Activated naive CD4-positive, alpha-beta T cell treated with anti-CD3 and anti-CD28 coated beads, Interleukin-2, amount 50 U/mL, for 72 hours (primary cell): Measurements from ENCODE around the gene RFPL3. TPM values are rescaled to one million over a fixed set of nuclear protein-coding genes. Genes with fewer than 3 reads are reported as not detected.
"Not testable (repeated sequence)": the region's sequence is repeated elsewhere in the genome, so short reads cannot be mapped to it uniquely, and the experiment has no call there.

Experiments used
- ATAC-seq, 2 donors: fragments of 150-1000 bp; cut with Tn5 transposase; 2 replicates each; pipeline ENCODE4 v1.10.0; 2021; ENCODE audit warnings: mild to moderate bottlenecking in 2 of 2, moderate library complexity in 2 of 2
- DNase-seq, 2 donors: peaks; one replicate each; pipeline ENCODE4 v3.0.0; 2021 to 2022; ENCODE audit warnings: low spot score in 2 of 2
- H3K27ac Mint-ChIP-seq, 2 donors: one replicate each; pipeline ENCODE4 v1.8.0; 2022; ENCODE audit warnings: mild to moderate bottlenecking in 2 of 2, mixed read lengths in 2 of 2
- H3K36me3 Mint-ChIP-seq, 2 donors: one replicate each; pipeline ENCODE4 v1.8.0; 2022; ENCODE audit warnings: mixed read lengths in 2 of 2
- H3K9me3 Mint-ChIP-seq, 2 donors: one replicate each; pipeline ENCODE4 v1.8.0; 2022; ENCODE audit warnings: mixed read lengths in 2 of 2
- total RNA-seq, 2 donors: library from RNA; stranded (reverse); gene quantifications; one replicate each; pipeline ENCODE4 v1.2.3, GENCODE V29; 2022

The RFPL3 gene
- total RNA-seq, 2 donors from 2014 or later: not detected

- no peak for DNase-seq
- H3K36me3 Mint-ChIP-seq: no peaks in the 10 kb centered on the region
- H3K9me3 Mint-ChIP-seq: no peaks in the 10 kb centered on the region
- no peak for ATAC-seq
- H3K27ac Mint-ChIP-seq: no peak overlapping the region
Observed at GRCh38 chr22:32339190-32340012, 18.3 kb upstream of the RFPL3 start.

GRCh38 chr22:32340411-32340810 lies 17.3 kb upstream of the RFPL3 start:
- Mint-ChIP-seq H3K27ac (no peak overlapping the region), H3K9me3 (no peaks in the 10 kb centered on the region), H3K36me3 (no peaks in the 10 kb centered on the region)
- DNase-seq (no peak), ATAC-seq (no peak)

- no peaks in the 10 kb centered on the region for H3K9me3 Mint-ChIP-seq
- no peak for ATAC-seq
- no peaks in the 10 kb centered on the region for H3K36me3 Mint-ChIP-seq
- DNase-seq: no peak
- H3K27ac Mint-ChIP-seq: no peak overlapping the region
Observed at GRCh38 chr22:32341122-32341740, 16.4 kb upstream of the RFPL3 start.

- DNase-seq (no peak), ATAC-seq (peak; percentile 32 to 40)
- H3K36me3 Mint-ChIP-seq: no peaks in the 10 kb centered on the region
Observed at GRCh38 chr22:32342977-32343376, 14.7 kb upstream of the RFPL3 start.

GRCh38 chr22:32343941-32344340 lies 13.7 kb upstream of the RFPL3 start:
- ATAC-seq (peak; percentile 45 to 58), DNase-seq (no peak)
- no peaks in the 10 kb centered on the region for H3K36me3 Mint-ChIP-seq
- H3K9me3 Mint-ChIP-seq: no peaks in the 10 kb centered on the region
- H3K27ac Mint-ChIP-seq: no peak overlapping the region

More at GRCh38 chr22:32342977-32343376, 14.7 kb upstream of the RFPL3 start:
- H3K27ac Mint-ChIP-seq: peak overlapping the region in 1 of 2 donors; percentile 4
- no peaks in the 10 kb centered on the region for H3K9me3 Mint-ChIP-seq

- H3K9me3 Mint-ChIP-seq: no peaks in the 10 kb centered on the region
- H3K36me3 Mint-ChIP-seq: no peaks in the 10 kb centered on the region
- DNase-seq: no peak
- ATAC-seq: no peak
- H3K27ac Mint-ChIP-seq: no peak overlapping the region
Observed at GRCh38 chr22:32348031-32348611, 9.5 kb upstream of the RFPL3 start.

- ATAC-seq, H3K9me3 Mint-ChIP-seq, H3K27ac Mint-ChIP-seq, H3K36me3 Mint-ChIP-seq, DNase-seq: not testable (repeated sequence)
Observed at GRCh38 chr22:32351875-32352274, 5.8 kb upstream of the RFPL3 start.

- Mint-ChIP-seq H3K27ac (no peak overlapping the region), H3K9me3 (peaks cover 0 to 3% of the 10 kb centered on the region in 2 donors), H3K36me3 (no peaks in the 10 kb centered on the region)
- DNase-seq: no peak
- ATAC-seq: no peak
Observed at GRCh38 chr22:32352681-32353080, 5.0 kb upstream of the RFPL3 start.

- no peak for DNase-seq
Observed at GRCh38 chr22:32353292-32353691, 4.4 kb upstream of the RFPL3 start.

GRCh38 chr22:32353840-32354239 lies 3.8 kb upstream of the RFPL3 start:
- H3K27ac Mint-ChIP-seq: no peak overlapping the region
- DNase-seq (no peak), ATAC-seq (no peak)
- no peaks in the 10 kb centered on the region for H3K36me3 Mint-ChIP-seq
- H3K9me3 Mint-ChIP-seq: peaks cover 0 to 3% of the 10 kb centered on the region in 2 donors

More at GRCh38 chr22:32353292-32353691, 4.4 kb upstream of the RFPL3 start:
- Mint-ChIP-seq H3K36me3 (no peaks in the 10 kb centered on the region), H3K27ac (no peak overlapping the region), H3K9me3 (peaks cover 0 to 3% of the 10 kb centered on the region in 2 donors)
- no peak for ATAC-seq

- ATAC-seq (peak; percentile 40 to 82), DNase-seq (no peak)
- H3K27ac Mint-ChIP-seq: no peak overlapping the region
Observed at GRCh38 chr22:32354360-32355351, 3.0 kb upstream of the RFPL3 start.

GRCh38 chr22:32355760-32356159 lies 1.9 kb upstream of the RFPL3 start:
- no peak for DNase-seq
- Mint-ChIP-seq H3K9me3 (peaks cover 0 to 3% of the 10 kb centered on the region in 2 donors), H3K36me3 (no peaks in the 10 kb centered on the region), H3K27ac (no peak overlapping the region)
- no peak for ATAC-seq

More at GRCh38 chr22:32354360-32355351, 3.0 kb upstream of the RFPL3 start:
- H3K36me3 Mint-ChIP-seq: no peaks in the 10 kb centered on the region
- peaks cover 0 to 3% of the 10 kb centered on the region in 2 donors for H3K9me3 Mint-ChIP-seq

GRCh38 chr22:32360096-32360495 lies 2.4 kb downstream of the RFPL3 start:
- not testable (repeated sequence) for DNase-seq, H3K36me3 Mint-ChIP-seq, ATAC-seq, H3K9me3 Mint-ChIP-seq, H3K27ac Mint-ChIP-seq

GRCh38 chr22:32361257-32361656 lies 3.6 kb downstream of the RFPL3 start:
- ATAC-seq (no peak), DNase-seq (no peak)
- Mint-ChIP-seq H3K36me3 (no peaks in the 10 kb centered on the region), H3K9me3 (no peaks in the 10 kb centered on the region), H3K27ac (no peak overlapping the region)

GRCh38 chr22:32364210-32364609 lies 6.5 kb downstream of the RFPL3 start:
- Mint-ChIP-seq H3K27ac (no peak overlapping the region), H3K36me3 (no peaks in the 10 kb centered on the region), H3K9me3 (no peaks in the 10 kb centered on the region)
- ATAC-seq (no peak), DNase-seq (no peak)

GRCh38 chr22:32375678-32376450 lies 18.2 kb downstream of the RFPL3 start:
- no peak overlapping the region for H3K27ac Mint-ChIP-seq
- H3K36me3 Mint-ChIP-seq: no peaks in the 10 kb centered on the region
- DNase-seq: no peak
- H3K9me3 Mint-ChIP-seq: no peaks in the 10 kb centered on the region
- ATAC-seq: no peak
